ENCODE measurements around the gene PSMD9. TPM values are rescaled to one million over a fixed set of nuclear protein-coding genes. Genes with fewer than 3 reads are reported as not detected.

Gene PSMD9
- 120 and 122 TPM in 2 replicates for total RNA-seq (2014; rRNA removed; shearing (Covaris generic))

GRCh38 chr12:121888478-121889273 is at the start of gene PSMD9:
PSMD9 (plus strand) TSS chr12:121888790; CDS start chr12:121888857, 67 bp downstream.

GRCh38 chr12:121858662-121859572 is 29.7 kb upstream of the PSMD9 start, which contains the start of gene HPD:
HPD (minus strand) TSS chr12:121858859; CDS start chr12:121858823, 36 bp downstream.

GRCh38 chr12:121917950-121918678 is 29.5 kb downstream of the PSMD9 start, which contains the start of gene CFAP251:
CFAP251 (plus strand) TSS chr12:121918592; CDS start chr12:121921306, 2,714 bp downstream.

Small RNAs within 50 kb of the gene (small RNA-seq; reads per million reads assigned to genes)
- gene AC069503.3 (not detected), gene RF00017 (not detected), gene RNU7-170P (not detected)

Other genes with a start within 250 kb of the PSMD9 start
- 0.72 and 1.5 TPM in 2 replicates for gene MORN3, start 219.1 kb upstream of the PSMD9 start, total RNA-seq (2014; rRNA removed; shearing (Covaris generic))
- 9.4 and 9.7 TPM in 2 replicates for gene TMEM120B, start 176.0 kb upstream of the PSMD9 start, total RNA-seq (2014; rRNA removed; shearing (Covaris generic))
- gene RHOF, start 95.1 kb upstream of the PSMD9 start, total RNA-seq (2014; rRNA removed; shearing (Covaris generic)) = 28.6 and 33.9 TPM in 2 replicates
- 3.8 and 4.4 TPM in 2 replicates for gene SETD1B, start 84.8 kb upstream of the PSMD9 start, total RNA-seq (2014; rRNA removed; shearing (Covaris generic))
- 0.21 TPM in 1 of 2 replicates, not detected in the other for gene HPD, start 29.9 kb upstream of the PSMD9 start, total RNA-seq (2014; rRNA removed; shearing (Covaris generic))
- 1.4 and 2.6 TPM in 2 replicates for gene CFAP251, start 29.8 kb downstream of the PSMD9 start, total RNA-seq (2014; rRNA removed; shearing (Covaris generic))
- 3.5 and 4.3 TPM in 2 replicates for gene BCL7A, start 133.1 kb downstream of the PSMD9 start, total RNA-seq (2014; rRNA removed; shearing (Covaris generic))
- 7.9 and 11.1 TPM in 2 replicates for gene MLXIP, start 190.0 kb downstream of the PSMD9 start, total RNA-seq (2014; rRNA removed; shearing (Covaris generic))